Lower leg skin (tissue), 3 donors: ENCODE data around the gene SEMA6B.

Experiments used
- POLR2A ChIP-seq, 2 donors: fragments of 450-650 bp; IDR thresholded peaks; one replicate each; pipeline ENCODE4 v1.6.1; 2016 to 2017; ENCODE audit warnings: antibody characterized with exemption in 2 of 2, mild to moderate bottlenecking in 1 of 2, moderate library complexity in 1 of 2
- TF ChIP-seq, protein P1 (sequence below), 3 donors: fragments of 450-650 bp; IDR thresholded peaks; one replicate each; pipeline ENCODE4 v1.5.1; 2016; ENCODE audit warnings: antibody characterized with exemption in 3 of 3, mild to moderate bottlenecking in 3 of 3, moderate library complexity in 2 of 3

DNA sequence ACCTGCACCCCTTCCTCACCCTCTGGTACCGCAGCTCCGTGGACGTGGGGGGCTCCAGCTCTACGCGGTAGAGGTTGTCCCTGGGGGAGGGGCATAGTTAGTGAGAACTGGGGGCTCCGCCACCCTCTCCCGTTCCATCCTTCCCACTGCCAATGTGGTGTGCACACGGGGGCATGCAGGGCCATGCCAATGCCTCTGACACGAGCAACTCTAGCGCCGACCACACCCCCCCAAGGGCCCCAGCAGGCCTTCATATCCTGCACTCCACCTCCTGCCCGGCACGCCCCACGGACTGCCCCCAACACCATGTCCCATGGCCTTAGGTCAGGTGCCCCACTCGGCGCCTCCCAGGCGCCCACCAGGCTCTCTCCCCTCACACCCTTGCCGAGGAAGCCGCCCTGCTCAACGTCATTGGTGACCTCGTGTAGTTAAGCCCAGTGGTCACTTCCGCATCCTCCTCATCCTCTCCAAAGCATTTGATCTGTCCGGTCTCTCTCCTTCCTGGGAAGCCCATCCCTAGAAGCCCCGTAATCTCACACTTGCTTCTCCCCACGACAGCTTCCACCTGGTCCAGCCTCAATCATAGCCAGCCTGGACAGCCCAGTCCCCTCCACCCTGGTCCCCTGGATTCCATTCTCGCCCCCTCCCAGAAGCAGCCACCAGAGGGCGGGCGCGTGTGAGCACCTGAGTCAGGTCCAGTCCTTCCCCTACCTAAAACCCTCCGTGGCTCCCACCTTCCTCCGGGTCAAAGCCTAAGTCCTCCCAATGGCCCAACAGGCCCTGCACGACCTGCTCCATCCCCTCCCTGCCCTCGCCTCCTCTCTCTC is 2.1 kb downstream of the SEMA6B start:
- TF ChIP-seq, protein P1, sequence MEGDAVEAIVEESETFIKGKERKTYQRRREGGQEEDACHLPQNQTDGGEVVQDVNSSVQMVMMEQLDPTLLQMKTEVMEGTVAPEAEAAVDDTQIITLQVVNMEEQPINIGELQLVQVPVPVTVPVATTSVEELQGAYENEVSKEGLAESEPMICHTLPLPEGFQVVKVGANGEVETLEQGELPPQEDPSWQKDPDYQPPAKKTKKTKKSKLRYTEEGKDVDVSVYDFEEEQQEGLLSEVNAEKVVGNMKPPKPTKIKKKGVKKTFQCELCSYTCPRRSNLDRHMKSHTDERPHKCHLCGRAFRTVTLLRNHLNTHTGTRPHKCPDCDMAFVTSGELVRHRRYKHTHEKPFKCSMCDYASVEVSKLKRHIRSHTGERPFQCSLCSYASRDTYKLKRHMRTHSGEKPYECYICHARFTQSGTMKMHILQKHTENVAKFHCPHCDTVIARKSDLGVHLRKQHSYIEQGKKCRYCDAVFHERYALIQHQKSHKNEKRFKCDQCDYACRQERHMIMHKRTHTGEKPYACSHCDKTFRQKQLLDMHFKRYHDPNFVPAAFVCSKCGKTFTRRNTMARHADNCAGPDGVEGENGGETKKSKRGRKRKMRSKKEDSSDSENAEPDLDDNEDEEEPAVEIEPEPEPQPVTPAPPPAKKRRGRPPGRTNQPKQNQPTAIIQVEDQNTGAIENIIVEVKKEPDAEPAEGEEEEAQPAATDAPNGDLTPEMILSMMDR (IDR thresholded peaks at IDR 0.05), result no peak
- no peak for TF ChIP-seq POLR2A (IDR thresholded peaks at IDR 0.05)
